Subcutaneous adipose tissue (tissue), 4 donors: ENCODE measurements around the gene BTNL2. TPM values are rescaled to one million over a fixed set of nuclear protein-coding genes. Genes with fewer than 3 reads are reported as not detected.

Experiments
- total RNA-seq, 4 donors: library from RNA; depleted of rRNA; stranded (reverse); fragments of >200 nt; gene quantifications; one replicate each; pipeline ENCODE4 v1.1.0, GENCODE V29; 2016
- TF ChIP-seq, protein P1 (sequence below): fragments of 450-650 bp; IDR thresholded peaks from one replicate; pipeline ENCODE4 v1.5.1; 2016; ENCODE audit warnings: low read depth, mild to moderate bottlenecking, control low read depth, antibody characterized with exemption, moderate library complexity

The BTNL2 gene, protein sequence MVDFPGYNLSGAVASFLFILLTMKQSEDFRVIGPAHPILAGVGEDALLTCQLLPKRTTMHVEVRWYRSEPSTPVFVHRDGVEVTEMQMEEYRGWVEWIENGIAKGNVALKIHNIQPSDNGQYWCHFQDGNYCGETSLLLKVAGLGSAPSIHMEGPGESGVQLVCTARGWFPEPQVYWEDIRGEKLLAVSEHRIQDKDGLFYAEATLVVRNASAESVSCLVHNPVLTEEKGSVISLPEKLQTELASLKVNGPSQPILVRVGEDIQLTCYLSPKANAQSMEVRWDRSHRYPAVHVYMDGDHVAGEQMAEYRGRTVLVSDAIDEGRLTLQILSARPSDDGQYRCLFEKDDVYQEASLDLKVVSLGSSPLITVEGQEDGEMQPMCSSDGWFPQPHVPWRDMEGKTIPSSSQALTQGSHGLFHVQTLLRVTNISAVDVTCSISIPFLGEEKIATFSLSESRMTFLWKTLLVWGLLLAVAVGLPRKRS
- total RNA-seq = not detected

DNA sequence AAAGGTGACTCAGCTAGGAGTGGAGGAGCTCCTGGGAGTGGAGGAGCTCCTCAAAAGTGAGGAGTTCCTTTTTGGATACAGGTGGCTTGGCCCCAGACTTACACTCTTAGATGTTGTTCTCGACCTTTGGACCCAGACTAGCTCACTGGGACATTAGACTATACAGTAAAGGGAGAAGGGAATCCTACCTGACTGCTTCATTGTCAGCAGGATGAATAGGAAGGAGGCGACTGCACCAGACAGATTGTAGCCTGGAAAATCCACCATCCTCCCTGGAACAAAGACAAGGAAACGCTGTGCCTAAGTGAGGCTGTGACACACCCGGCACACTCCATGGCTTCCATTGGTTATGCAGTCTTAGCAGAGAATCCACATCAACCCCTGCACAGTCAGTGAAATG is at the start of gene BTNL2:
Gene BTNL2, minus strand, starts transcription at position 325 of the 400 bp plus-strand sequence. Its CDS starts 58 bp downstream, at position 267.
- TF ChIP-seq, protein P1, sequence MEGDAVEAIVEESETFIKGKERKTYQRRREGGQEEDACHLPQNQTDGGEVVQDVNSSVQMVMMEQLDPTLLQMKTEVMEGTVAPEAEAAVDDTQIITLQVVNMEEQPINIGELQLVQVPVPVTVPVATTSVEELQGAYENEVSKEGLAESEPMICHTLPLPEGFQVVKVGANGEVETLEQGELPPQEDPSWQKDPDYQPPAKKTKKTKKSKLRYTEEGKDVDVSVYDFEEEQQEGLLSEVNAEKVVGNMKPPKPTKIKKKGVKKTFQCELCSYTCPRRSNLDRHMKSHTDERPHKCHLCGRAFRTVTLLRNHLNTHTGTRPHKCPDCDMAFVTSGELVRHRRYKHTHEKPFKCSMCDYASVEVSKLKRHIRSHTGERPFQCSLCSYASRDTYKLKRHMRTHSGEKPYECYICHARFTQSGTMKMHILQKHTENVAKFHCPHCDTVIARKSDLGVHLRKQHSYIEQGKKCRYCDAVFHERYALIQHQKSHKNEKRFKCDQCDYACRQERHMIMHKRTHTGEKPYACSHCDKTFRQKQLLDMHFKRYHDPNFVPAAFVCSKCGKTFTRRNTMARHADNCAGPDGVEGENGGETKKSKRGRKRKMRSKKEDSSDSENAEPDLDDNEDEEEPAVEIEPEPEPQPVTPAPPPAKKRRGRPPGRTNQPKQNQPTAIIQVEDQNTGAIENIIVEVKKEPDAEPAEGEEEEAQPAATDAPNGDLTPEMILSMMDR = no peak

DNA sequence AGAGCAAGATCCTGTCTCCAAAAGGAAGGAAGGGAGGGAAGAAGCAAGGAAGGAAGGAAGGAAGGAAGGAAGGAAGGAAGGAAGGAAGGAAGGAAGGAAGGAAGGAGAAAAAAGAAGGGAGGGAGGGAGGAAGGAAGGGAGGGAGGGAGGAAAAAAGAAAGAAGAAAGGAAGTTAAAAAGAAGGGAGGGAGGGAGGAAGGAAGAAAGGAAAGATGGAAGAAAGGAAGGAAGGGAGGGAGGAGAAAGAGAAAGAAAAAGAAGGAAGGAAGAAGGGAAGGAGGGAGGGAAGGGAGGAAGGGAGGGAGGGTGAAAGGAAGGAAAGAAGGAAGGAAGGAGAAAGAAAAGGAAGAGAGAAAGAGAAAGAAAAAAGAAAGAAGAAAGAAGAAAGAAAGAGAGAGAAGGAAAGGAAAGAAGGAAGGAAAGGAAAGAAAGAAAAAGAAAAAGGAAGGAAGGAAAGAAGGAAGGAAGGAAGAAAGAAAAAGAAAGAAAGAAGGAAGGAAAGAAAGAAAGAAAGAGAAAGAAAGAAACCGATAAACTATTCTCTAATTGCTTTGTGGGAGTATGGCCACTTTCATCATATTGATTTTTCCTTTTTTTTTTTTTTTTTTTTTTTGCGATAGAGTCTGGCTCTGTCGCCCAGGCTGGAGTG is 42.2 kb upstream of the BTNL2 start:
- TF ChIP-seq, protein P1 = no peak

DNA sequence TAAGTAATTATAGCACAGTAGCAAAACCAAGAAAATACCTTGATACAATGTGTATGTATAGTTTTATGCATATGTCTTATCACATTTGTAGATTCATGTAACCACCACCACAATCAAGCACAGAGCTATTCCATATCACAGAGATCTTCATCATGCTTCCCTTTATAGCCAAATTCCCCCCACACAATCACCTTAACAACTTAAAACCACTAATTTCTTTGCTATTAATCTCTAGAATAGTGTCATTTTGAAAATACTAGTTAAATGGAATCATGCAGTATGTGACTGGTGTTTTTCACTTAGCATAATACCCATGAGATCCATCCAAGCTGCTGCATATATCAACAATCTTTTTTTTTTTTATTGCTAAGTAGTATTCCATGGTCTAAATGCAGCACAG is 41.0 kb upstream of the BTNL2 start:
- TF ChIP-seq, protein P1 = no peak

DNA sequence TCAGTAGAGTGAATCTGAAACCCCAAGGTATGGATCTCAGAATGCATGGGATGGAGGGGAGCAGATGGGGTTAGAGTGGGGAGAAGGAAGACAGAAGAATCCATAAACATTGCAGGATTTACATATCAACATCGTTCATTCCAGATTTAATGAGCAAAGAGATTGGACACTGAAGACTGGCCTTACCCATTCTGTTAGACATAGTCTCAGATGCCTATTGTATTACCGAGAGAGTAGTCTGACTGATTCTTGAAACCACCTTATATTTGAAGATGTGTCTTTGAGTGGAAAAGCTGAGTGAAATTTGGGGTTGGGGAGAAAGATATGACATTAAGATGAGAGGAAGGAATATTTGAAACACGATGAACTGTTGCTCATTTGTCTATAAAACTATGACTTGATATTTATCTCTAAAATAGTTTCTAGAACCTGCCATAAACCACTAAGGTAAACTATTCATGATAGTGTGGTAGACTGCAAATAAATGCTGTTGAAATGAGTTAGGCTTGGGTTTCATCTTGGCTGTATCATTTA is 38.4 kb upstream of the BTNL2 start:
- TF ChIP-seq, protein P1 = no peak

DNA sequence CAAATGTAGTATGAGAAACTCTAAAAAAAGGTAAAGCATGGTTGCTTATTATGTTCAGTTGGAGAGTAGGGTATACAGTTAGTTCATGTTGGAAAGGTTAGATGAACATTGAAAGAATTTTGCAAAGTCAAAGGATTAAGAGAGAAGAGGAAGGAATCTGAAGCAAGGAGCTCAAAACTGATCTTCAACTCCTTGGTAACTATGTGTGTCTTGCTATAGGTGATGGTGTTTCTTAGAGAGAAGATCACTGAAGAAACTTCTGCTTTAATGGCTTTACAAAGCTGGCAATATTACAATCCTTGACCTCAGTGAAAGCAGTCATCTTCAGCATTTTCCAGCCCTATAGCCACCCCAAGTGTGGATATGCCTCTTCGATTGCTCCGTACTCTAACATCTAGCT is 37.5 kb upstream of the BTNL2 start:
- TF ChIP-seq, protein P1 = no peak

DNA sequence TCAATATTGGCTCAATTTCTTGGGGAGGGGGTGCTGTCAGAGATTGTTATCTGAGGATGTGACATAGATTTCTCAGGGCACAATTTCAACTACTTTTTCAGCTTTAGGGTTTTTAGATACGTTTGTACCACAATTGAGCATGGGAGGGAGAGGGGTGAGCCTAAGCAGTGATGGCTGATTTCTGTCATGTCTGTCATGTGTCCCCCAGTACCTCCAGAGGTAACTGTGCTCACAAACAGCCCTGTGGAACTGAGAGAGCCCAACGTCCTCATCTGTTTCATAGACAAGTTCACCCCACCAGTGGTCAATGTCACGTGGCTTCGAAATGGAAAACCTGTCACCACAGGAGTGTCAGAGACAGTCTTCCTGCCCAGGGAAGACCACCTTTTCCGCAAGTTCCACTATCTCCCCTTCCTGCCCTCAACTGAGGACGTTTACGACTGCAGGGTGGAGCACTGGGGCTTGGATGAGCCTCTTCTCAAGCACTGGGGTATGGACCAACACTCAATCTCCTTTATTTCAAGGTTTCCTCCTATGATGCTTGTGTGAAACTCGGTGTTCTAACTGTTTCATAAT is 36.1 kb upstream of the BTNL2 start:
- TF ChIP-seq, protein P1 = no peak

DNA sequence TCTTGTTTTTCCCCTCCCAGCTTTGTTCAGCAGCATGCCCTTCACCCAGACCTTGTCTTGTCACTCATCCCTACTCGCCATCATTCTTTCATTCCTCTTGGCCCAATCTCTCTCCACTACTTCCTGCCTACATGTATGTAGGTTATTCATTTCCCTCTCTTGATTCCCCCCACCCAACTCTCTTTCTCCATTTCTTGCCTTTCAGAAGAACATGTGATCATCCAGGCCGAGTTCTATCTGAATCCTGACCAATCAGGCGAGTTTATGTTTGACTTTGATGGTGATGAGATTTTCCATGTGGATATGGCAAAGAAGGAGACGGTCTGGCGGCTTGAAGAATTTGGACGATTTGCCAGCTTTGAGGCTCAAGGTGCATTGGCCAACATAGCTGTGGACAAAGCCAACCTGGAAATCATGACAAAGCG is 35.3 kb upstream of the BTNL2 start:
- TF ChIP-seq, protein P1 = no peak
